NCI-H446 (cell line): ENCODE measurements around the gene NSF.
"Not testable (repeated sequence)": the region's sequence is repeated elsewhere in the genome, so short reads cannot be mapped to it uniquely, and the experiment has no call there.

ENCODE experiments used
- DNase-seq, 2 experiments: peaks; one replicate each; lab custom pipeline; 2025; lab: John Stamatoyannopoulos, UW

Gene NSF

GRCh38 chr17:46590157-46591146 is at the start of gene NSF:
NSF (plus strand) TSS chr17:46590669; CDS start chr17:46590776, 107 bp downstream.
- DNase-seq, result not testable (repeated sequence)

- DNase-seq, result not testable (repeated sequence)
Measured at GRCh38 chr17:46548607-46549006, 41.9 kb upstream of the NSF start.

GRCh38 chr17:46559155-46559554 is 31.3 kb upstream of the NSF start:
- not testable (repeated sequence) for DNase-seq

- not testable (repeated sequence) for DNase-seq
Measured at GRCh38 chr17:46560048-46560447, 30.4 kb upstream of the NSF start.

DNA sequence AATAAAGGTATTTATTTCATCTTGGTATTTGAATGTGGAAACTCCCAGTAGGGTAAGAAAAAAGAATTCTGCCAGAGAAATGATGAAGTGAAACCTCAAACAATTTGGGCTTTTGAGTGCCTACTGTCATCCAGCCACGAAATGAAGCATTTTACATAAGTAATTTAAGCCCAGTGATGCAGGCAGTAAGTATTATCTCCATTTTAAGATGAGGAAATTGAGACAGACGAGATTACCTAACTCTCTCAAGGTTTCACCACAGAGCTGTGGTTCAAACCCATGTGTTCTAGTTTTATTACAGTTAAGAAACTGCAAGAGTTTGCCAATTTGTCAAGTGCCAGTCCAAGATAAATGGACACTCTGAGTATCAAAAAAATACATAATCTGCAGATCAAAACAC is 24.2 kb upstream of the NSF start:
- DNase-seq, result not testable (repeated sequence)

GRCh38 chr17:46566980-46567379 is 23.5 kb upstream of the NSF start:
- DNase-seq, result not testable (repeated sequence)

- not testable (repeated sequence) for DNase-seq
Measured at GRCh38 chr17:46571796-46572195, 18.7 kb upstream of the NSF start.

DNA sequence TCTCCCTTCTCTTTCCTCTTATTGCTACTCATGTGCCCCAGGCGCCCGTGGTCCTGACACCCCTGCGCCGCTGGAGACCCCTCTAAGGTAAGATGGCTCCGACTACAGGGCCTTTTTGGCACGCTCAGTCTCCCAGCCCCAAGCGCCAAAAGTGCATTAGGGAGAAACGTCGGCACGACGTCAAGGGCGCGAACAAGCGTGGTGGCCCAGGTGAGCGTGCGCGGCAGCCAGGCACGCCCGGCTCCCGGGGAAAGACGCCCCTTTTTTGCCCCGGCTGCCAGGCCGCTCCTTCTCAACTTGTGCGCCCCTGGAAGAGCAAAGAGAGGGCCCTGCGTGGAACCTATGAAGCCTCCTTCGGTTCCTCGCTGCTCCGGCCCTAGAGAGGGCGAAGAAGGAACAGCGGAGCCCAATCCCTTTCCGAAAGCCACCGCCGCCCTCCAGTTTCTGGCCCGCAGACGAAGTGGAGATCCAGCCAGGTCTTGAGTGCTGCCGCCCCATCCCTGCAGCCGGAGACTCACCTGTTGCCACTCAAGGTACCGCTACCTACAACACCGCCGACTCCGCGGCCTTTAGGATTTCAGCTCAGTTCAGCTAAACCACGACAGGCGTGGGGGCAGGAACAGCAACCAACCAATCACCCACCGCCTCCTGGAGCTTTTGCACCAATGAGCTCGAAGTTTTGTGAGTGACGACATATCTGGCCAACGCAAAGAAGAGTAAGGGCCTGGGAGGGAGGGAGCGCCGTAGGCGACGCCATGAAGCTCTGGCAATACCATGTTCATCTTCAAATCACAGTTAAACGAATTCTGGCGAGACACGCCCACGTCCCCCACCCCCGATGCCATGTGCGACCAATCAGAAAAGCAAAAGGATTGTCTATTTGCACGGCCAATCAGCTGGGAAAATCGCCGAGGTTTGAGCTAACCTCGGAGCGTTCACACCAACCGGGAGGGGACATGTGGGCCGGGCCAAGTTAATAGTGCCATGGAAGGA is 11.1 kb upstream of the NSF start, which contains the start of gene ARL17A:
TSS of gene ARL17A (minus strand) at position 609 of the 993 bp plus-strand sequence. CDS start 3,369 bp downstream, outside the sequence.
- DNase-seq, result not testable (repeated sequence)

DNA sequence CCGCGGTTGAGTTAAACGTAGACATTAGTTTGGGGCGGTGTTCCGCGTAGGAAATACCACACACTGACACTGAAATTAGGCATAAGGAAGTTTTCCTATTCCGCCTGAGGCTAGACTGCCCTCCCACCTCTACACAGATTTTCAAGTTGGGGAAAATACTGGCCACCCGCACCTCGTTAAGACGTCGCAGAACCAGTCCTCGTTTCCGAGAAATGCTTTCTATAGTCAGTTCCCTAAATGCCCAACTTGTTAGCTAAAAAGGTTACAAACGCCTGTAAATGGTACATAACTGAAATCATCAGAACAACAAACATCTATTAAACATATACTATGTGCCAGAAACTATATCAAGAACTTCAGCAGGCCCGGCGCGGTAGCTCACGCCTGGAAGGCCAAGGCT is 10.4 kb upstream of the NSF start:
- DNase-seq, result not testable (repeated sequence)

GRCh38 chr17:46585444-46585843 is 5.0 kb upstream of the NSF start:
- not testable (repeated sequence) for DNase-seq

DNA sequence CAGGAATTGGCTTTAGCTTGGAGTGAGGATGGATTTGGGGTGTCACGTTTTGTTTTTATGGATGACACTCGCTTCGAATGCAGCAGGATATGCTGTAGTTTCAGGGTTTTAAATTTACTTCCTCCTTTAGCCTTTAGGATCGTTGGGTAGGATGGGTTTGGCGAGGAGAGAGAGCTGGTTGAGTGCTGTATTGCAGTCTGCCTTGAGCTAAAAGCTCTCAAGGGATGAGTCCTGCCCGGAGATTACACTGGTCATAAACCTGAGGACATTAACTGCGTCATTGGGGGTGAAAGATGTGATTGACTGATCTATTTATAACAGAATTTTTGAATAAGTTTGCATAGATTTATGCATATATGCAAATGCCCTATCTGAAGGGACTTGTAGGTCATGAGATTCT is 863 bp downstream of the NSF start:
- not testable (repeated sequence) for DNase-seq

- not testable (repeated sequence) for DNase-seq
Measured at GRCh38 chr17:46598344-46598931, 8.0 kb downstream of the NSF start.

DNA sequence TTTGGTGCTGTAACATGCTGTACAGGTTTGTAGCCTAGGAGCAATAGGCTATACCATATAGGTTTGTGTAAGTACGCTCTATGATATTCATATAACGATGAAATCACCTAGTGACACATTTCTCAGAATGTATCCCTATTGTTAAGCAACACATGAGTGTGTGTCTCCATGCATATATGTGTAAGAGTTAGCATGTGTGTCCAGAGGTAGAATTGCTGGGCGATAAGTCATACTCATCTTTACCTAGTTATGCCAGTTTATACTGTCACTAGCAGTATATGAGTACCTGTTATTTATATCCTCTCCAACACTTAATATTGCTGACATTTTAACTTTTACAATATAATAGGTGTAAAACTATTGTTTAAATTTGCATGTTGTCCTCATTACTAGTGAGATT is 10.3 kb downstream of the NSF start:
- not testable (repeated sequence) for DNase-seq

DNA sequence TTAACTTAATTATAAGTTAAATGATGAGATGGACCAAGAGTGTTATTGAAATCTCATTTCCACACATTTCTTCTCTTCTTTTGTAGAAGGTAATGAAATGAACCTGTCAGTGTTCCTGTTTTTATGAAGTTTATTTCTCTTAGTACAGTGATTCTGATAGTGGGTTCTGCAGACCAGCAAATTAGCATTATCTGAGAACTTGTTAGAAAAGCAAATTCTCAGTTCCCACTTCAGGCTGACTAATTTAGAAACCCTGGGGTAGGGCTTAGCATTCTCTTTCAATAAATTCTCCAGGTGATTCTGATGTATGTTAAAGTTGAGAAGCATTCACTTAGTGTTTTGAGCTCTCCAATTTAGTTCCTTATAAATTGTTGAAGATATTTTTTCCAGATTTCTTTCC is 12.7 kb downstream of the NSF start:
- not testable (repeated sequence) for DNase-seq

DNA sequence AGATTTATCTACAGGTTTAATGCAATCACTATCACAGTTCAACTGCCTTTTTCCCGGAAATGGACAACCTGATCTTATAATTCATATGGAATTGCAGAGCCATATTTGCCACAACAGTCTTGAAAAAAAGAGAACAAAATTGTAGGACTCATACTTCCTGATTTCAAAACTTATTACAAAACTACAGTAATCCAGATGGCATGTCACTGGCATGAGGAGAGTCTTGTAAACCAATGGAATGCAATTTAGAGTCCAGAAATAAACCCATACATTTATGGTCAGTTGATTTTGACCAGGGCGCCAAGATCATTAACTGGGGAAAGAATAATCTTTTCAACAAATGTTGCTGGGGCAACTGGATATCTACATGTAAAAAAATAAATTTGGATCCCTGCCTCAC is 20.8 kb downstream of the NSF start:
- DNase-seq, result not testable (repeated sequence)

GRCh38 chr17:46613876-46614275 is 23.4 kb downstream of the NSF start:
- DNase-seq, result not testable (repeated sequence)

DNA sequence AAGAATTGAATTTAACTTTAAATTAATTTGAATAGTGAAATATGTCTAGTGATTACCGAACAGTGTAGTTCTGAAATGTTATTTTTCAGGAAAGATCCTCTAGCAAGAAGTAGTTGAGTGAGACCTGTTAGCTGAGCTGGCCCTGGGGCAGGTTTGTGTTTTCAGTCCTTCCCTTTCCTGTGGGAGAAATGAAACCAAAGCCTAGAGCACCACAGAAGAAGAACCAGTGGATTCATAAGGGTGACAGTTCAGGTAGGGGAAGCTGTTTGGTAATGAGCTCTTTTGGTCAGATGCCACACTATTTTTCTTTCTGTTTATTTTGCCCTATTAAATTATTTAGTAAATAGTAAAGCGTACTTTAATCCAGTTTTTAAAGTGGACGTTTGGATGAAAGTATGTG is 26.7 kb downstream of the NSF start:
- not testable (repeated sequence) for DNase-seq

GRCh38 chr17:46618975-46619374 is 28.5 kb downstream of the NSF start:
- DNase-seq, result not testable (repeated sequence)

DNA sequence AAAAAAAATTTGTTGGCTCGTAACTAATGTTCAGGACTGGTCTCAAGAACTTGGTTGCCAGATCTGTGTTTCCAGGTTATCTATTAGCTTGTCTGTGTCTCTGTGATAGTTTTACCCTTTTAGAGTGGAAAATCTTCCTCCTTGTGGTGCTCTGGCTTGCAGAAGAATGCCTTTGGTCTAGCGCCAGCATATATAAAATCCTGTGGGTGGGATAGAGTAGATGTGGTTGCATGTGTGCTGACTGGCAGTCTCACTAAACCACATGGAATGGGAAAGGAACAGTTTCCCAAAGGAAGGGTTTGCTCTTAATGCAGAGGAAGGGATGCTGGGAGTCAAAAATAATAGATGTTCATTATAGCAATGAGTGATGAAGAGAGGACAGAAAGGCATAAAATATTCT is 33.3 kb downstream of the NSF start:
- DNase-seq, result not testable (repeated sequence)

- DNase-seq, result not testable (repeated sequence)
Measured at GRCh38 chr17:46624726-46625125, 34.3 kb downstream of the NSF start.

DNA sequence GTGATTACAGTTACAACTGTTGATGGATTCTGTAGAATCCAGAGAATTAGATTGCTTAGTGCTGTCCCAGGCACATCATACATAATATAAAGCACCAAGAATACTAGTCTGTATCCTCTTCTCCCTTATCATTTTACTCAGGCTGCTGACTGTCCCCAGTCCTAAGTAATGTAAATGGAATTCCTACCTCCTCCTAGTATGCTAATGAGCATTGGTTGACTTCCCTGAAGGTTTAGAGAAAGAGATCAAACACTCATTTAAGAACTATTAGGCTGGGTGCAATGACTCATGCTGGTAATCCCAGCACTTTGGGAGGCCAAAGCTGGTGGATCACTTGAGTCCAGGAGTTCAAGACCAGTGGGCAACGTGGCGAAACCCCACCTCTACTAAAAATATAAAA is 37.0 kb downstream of the NSF start:
- DNase-seq, result not testable (repeated sequence)
